ENCODE measurements around the gene KAT6B.

- TF ChIP-seq, protein P1, sequence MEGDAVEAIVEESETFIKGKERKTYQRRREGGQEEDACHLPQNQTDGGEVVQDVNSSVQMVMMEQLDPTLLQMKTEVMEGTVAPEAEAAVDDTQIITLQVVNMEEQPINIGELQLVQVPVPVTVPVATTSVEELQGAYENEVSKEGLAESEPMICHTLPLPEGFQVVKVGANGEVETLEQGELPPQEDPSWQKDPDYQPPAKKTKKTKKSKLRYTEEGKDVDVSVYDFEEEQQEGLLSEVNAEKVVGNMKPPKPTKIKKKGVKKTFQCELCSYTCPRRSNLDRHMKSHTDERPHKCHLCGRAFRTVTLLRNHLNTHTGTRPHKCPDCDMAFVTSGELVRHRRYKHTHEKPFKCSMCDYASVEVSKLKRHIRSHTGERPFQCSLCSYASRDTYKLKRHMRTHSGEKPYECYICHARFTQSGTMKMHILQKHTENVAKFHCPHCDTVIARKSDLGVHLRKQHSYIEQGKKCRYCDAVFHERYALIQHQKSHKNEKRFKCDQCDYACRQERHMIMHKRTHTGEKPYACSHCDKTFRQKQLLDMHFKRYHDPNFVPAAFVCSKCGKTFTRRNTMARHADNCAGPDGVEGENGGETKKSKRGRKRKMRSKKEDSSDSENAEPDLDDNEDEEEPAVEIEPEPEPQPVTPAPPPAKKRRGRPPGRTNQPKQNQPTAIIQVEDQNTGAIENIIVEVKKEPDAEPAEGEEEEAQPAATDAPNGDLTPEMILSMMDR (IDR thresholded peaks at IDR 0.05) = no peak
- no peak for TF ChIP-seq ZFX (IDR thresholded peaks at IDR 0.05; ENCODE audit: borderline replicate concordance)
Measured at GRCh38 chr10:74922921-74923320, 96.5 kb downstream of the KAT6B start.

Data from 22Rv1 (cell line).